Measurements from ENCODE around the gene PPIP5K2.

The PPIP5K2 gene

GRCh38 chr5:103111468-103111867 lies 8.6 kb upstream of the PPIP5K2 start:
- TF ChIP-seq CTCF (IDR thresholded peaks at IDR 0.05) = no peak

DNA sequence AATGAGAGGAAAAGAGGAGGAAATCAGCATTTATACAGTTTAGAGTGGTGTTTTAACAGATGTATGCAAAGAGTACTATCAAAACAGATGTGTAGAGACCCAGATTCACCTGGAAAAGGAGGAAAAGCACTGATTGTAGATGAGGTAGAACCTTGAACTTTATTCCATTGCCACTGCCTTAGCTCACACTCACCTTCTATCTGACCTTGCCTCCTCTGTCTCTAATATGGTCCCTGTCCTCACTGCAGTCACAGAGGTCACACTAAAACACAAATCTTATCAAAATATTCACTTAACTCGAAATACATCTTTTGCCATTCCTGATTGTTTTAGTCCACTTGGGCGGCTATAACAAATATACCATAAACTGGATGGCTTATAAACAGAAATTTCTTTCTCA lies 7.2 kb upstream of the PPIP5K2 start:
- no peak for TF ChIP-seq CTCF (IDR thresholded peaks at IDR 0.05)

GRCh38 chr5:103114440-103114839 lies 5.7 kb upstream of the PPIP5K2 start:
- no peak for TF ChIP-seq CTCF (IDR thresholded peaks at IDR 0.05)

GRCh38 chr5:103117471-103117991 lies 2.6 kb upstream of the PPIP5K2 start:
- TF ChIP-seq CTCF (IDR thresholded peaks at IDR 0.05) = no peak

DNA sequence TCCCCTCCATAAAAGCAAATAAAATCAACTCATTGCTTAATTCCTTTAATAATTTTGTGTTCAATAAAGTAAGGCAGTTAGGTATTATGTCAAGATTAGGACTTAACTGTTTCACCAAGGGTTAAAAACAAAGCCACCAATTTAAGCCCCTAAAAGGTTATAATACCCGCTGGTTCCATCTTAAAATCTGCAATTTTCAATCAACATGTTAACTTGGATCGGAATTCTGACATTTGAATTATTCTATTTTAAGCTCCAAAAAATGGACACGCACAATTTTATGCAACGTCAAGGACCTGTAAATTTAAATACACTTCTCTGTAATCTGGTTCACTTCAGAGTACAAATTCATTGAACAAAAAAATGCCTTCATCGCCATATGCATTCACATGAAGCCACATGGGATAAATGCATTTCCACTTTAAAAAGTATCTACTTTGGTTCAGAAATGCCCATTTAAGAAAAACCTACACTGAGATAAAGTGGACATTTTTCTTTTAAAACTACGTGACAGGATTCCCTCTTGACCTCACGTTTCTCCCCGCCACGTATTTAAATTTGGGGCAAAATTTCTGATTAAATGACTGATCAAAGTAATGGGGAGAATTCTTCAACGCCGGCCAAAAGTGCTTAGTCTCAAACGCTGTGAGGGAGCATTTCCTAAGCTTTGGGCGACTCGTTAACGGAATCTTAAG lies 884 bp upstream of the PPIP5K2 start:
- no peak for TF ChIP-seq CTCF (IDR thresholded peaks at IDR 0.05)

- no peak for TF ChIP-seq CTCF (IDR thresholded peaks at IDR 0.05)
Measured at GRCh38 chr5:103120607-103121200, 603 bp downstream of the PPIP5K2 start.

- no peak for TF ChIP-seq CTCF (IDR thresholded peaks at IDR 0.05)
Measured at GRCh38 chr5:103122242-103122641, 2.1 kb downstream of the PPIP5K2 start.
